SK-N-SH treated with all-trans-retinoic acid at 6 μM for 48 hours (cell line): ENCODE results near the gene MEI1.

Experiments used
- ARNTL ChIP-seq: fragments of 450-650 bp; formaldehyde crosslinking; IDR thresholded peaks from 2 replicates; pipeline ENCODE4 v1.5.0; 2020; ENCODE audit warnings: low read depth, mild to moderate bottlenecking, moderate library complexity, borderline replicate concordance
- BACH2 ChIP-seq: fragments of 250-450 bp; sonication (Bioruptor Pico); IDR thresholded peaks from 2 replicates; pipeline ENCODE4 v1.9.0; 2021; ENCODE audit warnings: mild to moderate bottlenecking, borderline replicate concordance
- CSDC2 ChIP-seq: fragments of 250-450 bp; sonication (Bioruptor Pico); IDR thresholded peaks from 2 replicates; pipeline ENCODE4 v1.5.0; 2020; ENCODE audit warnings: mild to moderate bottlenecking, moderate library complexity
- CSRNP3 ChIP-seq: fragments of 250-450 bp; sonication (Bioruptor Pico); IDR thresholded peaks from 2 replicates; pipeline ENCODE4 v1.5.1; 2021; ENCODE audit warnings: mild to moderate bottlenecking, moderate library complexity
- ESRRG ChIP-seq: fragments of 250-450 bp; sonication (Bioruptor Pico); IDR thresholded peaks from 2 replicates; pipeline ENCODE4 v1.6.1; 2021; ENCODE audit warnings: mild to moderate bottlenecking
- PATZ1 ChIP-seq: fragments of 250-450 bp; sonication (Bioruptor Pico); IDR thresholded peaks from 2 replicates; pipeline ENCODE4 v1.8.0; 2020; ENCODE audit warnings: mild to moderate bottlenecking, moderate library complexity, borderline replicate concordance
- PPARA ChIP-seq: fragments of 250-450 bp; sonication (Bioruptor Pico); IDR thresholded peaks from 2 replicates; pipeline ENCODE4 v1.5.0; 2020; ENCODE audit warnings: mild to moderate bottlenecking, borderline replicate concordance
- RARB ChIP-seq: fragments of 250-450 bp; sonication (Bioruptor Pico); IDR thresholded peaks from 2 replicates; pipeline ENCODE4 v1.8.0; 2021; ENCODE audit warnings: mild to moderate bottlenecking, moderate library complexity
- SNAI2 ChIP-seq: fragments of 250-450 bp; sonication (Bioruptor Pico); IDR thresholded peaks from 2 replicates; pipeline ENCODE4 v1.5.0; 2020; ENCODE audit warnings: mild to moderate bottlenecking, moderate library complexity
- TCF4 ChIP-seq: fragments of 250-450 bp; sonication (Bioruptor Pico); IDR thresholded peaks from 2 replicates; pipeline ENCODE4 v1.8.0; 2021; ENCODE audit warnings: mild to moderate bottlenecking, moderate library complexity, borderline replicate concordance
- TOX ChIP-seq: fragments of 250-450 bp; sonication (Bioruptor Pico); IDR thresholded peaks from 2 replicates; pipeline ENCODE4 v1.8.0; 2021; ENCODE audit warnings: mild to moderate bottlenecking, moderate library complexity, borderline replicate concordance
- TSHZ2 ChIP-seq: fragments of 250-450 bp; sonication (Bioruptor Pico); IDR thresholded peaks from 2 replicates; pipeline ENCODE4 v1.5.0; 2020; ENCODE audit warnings: mild to moderate bottlenecking, moderate library complexity
- ZFP3 ChIP-seq: fragments of 250-450 bp; sonication (Bioruptor Pico); IDR thresholded peaks from 2 replicates; pipeline ENCODE4 v1.5.0; 2020; ENCODE audit warnings: mild to moderate bottlenecking, moderate library complexity

GRCh38 chr22:41782316-41782715, 83.0 kb downstream of the MEI1 start:
- TF ChIP-seq CSDC2 (CRISPR knock-in tag) (no peak), RARB (CRISPR knock-in tag) (no peak), CSRNP3 (CRISPR knock-in tag) (no peak), SNAI2 (CRISPR knock-in tag) (no peak), PPARA (CRISPR knock-in tag) (no peak), PATZ1 (CRISPR knock-in tag) (no peak), TOX (CRISPR knock-in tag) (no peak), TSHZ2 (no peak), TCF4 (no peak), ARNTL (CRISPR knock-in tag) (no peak), ZFP3 (CRISPR knock-in tag) (no peak), BACH2 (CRISPR knock-in tag) (no peak), ESRRG (CRISPR knock-in tag) (no peak)
